KMS-11 (cell line): ENCODE data around the gene SPPL2B.
"Not testable (repeated sequence)": the region's sequence is repeated elsewhere in the genome, so short reads cannot be mapped to it uniquely, and the experiment has no call there.

Experiments
- H2AFZ ChIP-seq: fragments of 200-600 bp; sonication (generic); 2 replicates; pipeline ENCODE4 v1.6.1; 2016; ENCODE audit warnings: antibody characterized with exemption, mixed run types, low read depth
- H3K27ac ChIP-seq: fragments of 200-600 bp; sonication (generic); 2 replicates; pipeline ENCODE4 v1.6.1; 2016; ENCODE audit warnings: mild to moderate bottlenecking, mixed run types
- H3K27me3 ChIP-seq: fragments of 200-600 bp; sonication (generic); 2 replicates; pipeline ENCODE4 v1.6.1; 2017; ENCODE audit warnings: mild to moderate bottlenecking, low read depth, mixed run types, moderate library complexity; ENCODE audit not compliant: insufficient read depth
- H3K36me3 ChIP-seq: fragments of 200-600 bp; sonication (generic); 2 replicates; pipeline ENCODE4 v1.6.1; 2017; ENCODE audit warnings: mild to moderate bottlenecking, mixed run types; ENCODE audit not compliant: insufficient read depth
- H3K4me1 ChIP-seq: fragments of 200-600 bp; sonication (generic); 2 replicates; pipeline ENCODE4 v1.6.1; 2016; ENCODE audit warnings: mild to moderate bottlenecking, low read depth, mixed run types; ENCODE audit not compliant: poor library complexity, severe bottlenecking
- H3K4me2 ChIP-seq: fragments of 200-600 bp; sonication (generic); 2 replicates; pipeline ENCODE4 v1.7.0; 2016; ENCODE audit warnings: mild to moderate bottlenecking, mixed run types
- H3K4me3 ChIP-seq: fragments of 200-600 bp; sonication (generic); IDR thresholded peaks from 2 replicates; pipeline ENCODE4 v1.6.1; 2017; ENCODE audit warnings: low read depth, low read length, mixed read lengths; ENCODE audit not compliant: insufficient read depth
- H3K79me2 ChIP-seq: fragments of 200-600 bp; sonication (generic); 2 replicates; pipeline ENCODE4 v1.6.1; 2016; ENCODE audit warnings: low read depth, mixed run types; ENCODE audit not compliant: insufficient read depth
- H3K9ac ChIP-seq: fragments of 200-600 bp; sonication (generic); 2 replicates; pipeline ENCODE4 v1.6.1; 2016; ENCODE audit warnings: mild to moderate bottlenecking, mixed run types
- H4K20me1 ChIP-seq: fragments of 200-600 bp; sonication (generic); 2 replicates; pipeline ENCODE4 v1.6.1; 2016; ENCODE audit warnings: mild to moderate bottlenecking, mixed run types; ENCODE audit not compliant: insufficient read depth
- TF ChIP-seq, protein P1 (sequence below): fragments of 200-600 bp; sonication (generic); conservative IDR thresholded peaks from 2 replicates; pipeline ENCODE4 v1.6.1; 2017; ENCODE audit warnings: low read depth, mild to moderate bottlenecking, antibody characterized with exemption, low read length, moderate library complexity, mixed read lengths

Gene SPPL2B, protein sequence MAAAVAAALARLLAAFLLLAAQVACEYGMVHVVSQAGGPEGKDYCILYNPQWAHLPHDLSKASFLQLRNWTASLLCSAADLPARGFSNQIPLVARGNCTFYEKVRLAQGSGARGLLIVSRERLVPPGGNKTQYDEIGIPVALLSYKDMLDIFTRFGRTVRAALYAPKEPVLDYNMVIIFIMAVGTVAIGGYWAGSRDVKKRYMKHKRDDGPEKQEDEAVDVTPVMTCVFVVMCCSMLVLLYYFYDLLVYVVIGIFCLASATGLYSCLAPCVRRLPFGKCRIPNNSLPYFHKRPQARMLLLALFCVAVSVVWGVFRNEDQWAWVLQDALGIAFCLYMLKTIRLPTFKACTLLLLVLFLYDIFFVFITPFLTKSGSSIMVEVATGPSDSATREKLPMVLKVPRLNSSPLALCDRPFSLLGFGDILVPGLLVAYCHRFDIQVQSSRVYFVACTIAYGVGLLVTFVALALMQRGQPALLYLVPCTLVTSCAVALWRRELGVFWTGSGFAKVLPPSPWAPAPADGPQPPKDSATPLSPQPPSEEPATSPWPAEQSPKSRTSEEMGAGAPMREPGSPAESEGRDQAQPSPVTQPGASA

DNA sequence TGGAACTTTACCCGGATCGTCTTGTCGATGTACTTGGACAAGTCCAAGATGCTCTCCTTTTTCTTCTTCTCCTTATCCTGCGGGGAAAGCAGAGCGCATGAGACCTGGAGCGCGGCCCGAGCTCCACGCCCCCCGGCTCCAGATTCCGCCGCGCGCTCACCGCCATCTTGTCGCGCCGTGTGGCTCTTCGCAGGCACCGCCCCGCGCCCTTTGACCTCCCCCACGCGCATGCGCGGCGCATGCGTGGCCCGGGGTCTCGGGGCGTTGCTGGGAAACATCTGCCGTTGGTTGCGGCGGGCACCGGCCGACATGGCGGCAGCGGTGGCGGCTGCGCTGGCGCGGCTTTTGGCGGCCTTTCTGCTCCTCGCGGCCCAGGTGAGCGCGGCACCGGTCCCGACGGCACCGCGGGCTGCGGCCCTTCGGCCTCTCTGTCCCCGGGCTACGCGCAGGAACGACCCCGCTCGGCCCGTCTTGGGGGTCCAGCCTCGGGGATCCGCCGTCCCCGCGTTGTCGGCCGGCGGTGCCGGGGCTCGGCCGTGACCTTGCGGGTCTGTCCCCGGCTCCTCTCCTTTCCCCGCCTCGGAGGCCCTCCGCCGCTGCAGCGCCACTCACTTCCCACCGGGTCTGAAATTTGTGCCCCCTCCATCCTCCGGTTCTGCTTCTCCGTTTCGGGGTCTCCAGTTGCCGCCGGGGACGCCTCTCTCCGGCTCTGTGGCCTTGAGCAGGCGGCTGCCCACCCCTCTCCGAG lies at the start of gene SPPL2B, which contains the start of gene LSM7:
TSS of gene SPPL2B (plus strand) at position 284 of the 748 bp plus-strand sequence. CDS start at position 310, 26 bp downstream.
TSS of gene LSM7 (minus strand) at position 186 of the 748 bp plus-strand sequence. CDS start at position 166, 20 bp downstream.
- peaks cover 24% of the 10 kb centered on the region for H3K4me1 ChIP-seq
- peak within 1 kb of the TSS; percentile 56 for H2AFZ ChIP-seq
- TF ChIP-seq, protein P1, sequence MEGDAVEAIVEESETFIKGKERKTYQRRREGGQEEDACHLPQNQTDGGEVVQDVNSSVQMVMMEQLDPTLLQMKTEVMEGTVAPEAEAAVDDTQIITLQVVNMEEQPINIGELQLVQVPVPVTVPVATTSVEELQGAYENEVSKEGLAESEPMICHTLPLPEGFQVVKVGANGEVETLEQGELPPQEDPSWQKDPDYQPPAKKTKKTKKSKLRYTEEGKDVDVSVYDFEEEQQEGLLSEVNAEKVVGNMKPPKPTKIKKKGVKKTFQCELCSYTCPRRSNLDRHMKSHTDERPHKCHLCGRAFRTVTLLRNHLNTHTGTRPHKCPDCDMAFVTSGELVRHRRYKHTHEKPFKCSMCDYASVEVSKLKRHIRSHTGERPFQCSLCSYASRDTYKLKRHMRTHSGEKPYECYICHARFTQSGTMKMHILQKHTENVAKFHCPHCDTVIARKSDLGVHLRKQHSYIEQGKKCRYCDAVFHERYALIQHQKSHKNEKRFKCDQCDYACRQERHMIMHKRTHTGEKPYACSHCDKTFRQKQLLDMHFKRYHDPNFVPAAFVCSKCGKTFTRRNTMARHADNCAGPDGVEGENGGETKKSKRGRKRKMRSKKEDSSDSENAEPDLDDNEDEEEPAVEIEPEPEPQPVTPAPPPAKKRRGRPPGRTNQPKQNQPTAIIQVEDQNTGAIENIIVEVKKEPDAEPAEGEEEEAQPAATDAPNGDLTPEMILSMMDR: no peak
- peak within 1 kb of the TSS; percentile 96 for H3K4me2 ChIP-seq
- H4K20me1 ChIP-seq: no peaks in the 10 kb centered on the region
- no peaks in the 10 kb centered on the region for H3K27me3 ChIP-seq
- H3K4me3 ChIP-seq: no peak within 1 kb of the TSS
- H3K79me2 ChIP-seq: peaks cover 53% of the 10 kb centered on the region
- H3K36me3 ChIP-seq: no peaks in the 10 kb centered on the region
- peak within 1 kb of the TSS; percentile 56 for H3K27ac ChIP-seq
- H3K9ac ChIP-seq: peak within 1 kb of the TSS; percentile 83

DNA sequence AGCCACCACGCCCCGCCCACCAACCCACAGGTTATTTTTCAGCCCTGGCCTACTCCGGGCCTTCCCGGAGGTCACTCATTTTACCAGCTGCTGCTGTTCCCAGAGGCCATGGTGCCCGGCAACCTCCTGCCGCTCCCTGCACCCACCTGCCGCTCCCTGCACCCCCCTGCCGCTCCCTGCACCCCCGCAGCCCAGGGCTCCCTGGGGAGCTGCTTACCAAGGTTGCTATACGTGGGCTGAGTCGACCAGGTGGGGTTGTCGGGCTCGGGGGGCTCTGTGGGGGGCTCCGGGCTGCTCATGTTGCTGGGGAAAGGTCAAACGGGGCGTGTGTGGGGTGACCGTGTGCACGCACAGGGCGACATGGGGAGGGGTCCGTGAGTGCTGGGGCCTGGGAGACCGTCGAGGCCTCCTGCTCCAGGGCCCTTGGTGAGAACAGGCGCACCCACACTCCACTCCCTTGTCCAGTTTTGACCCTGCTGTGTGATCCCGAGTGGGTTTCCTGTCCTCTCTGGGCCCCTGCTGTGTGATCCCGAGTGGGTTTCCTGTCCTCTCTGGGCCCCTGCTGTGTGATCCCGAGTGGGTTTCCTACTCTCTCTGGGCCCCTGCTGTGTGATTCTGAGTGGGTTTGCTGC lies 47.7 kb upstream of the SPPL2B start:
- Histone ChIP-seq H3K4me2 (no peak overlapping the region), H2AFZ (no peak overlapping the region), H3K36me3 (no peaks in the 10 kb centered on the region), H3K27me3 (no peaks in the 10 kb centered on the region), H3K9ac (no peak overlapping the region), H3K4me1 (no peaks in the 10 kb centered on the region), H3K4me3 (no peak overlapping the region), H3K27ac (no peak overlapping the region), H4K20me1 (no peaks in the 10 kb centered on the region), H3K79me2 (no peaks in the 10 kb centered on the region)
- TF ChIP-seq, protein P1: no peak

DNA sequence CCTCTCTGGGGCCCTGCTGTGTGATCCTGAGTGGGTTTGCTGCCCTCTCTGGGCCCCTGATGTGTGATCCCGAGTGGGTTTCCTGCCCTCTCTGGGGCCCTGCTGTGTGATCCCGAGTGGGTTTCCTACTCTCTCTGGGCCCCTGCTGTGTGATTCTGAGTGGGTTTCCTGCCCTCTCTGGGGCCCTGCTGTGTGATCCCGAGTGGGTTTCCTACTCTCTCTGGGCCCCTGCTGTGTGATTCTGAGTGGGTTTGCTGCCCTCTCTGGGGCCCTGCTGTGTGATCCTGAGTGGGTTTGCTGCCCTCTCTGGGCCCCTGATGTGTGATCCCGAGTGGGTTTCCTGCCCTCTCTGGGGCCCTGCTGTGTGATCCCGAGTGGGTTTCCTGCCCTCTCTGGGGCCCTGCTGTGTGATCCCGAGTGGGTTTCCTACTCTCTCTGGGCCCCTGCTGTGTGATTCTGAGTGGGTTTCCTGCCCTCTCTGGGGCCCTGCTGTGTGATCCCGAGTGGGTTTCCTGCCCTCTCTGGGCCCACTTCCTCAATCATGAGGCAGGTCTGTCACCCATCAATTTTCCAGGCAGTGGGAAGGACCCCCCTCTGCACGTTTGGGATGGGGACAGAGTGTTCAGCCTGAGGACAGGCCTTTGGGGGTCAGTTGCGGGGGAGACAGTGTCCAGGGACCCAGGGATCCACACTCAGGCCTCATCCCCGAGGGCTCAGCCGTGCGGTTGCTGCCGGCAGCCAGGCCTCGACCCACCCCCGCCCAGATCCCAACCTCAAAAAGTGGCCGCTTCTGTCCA lies 47.0 kb upstream of the SPPL2B start:
- not testable (repeated sequence) for H3K4me1 ChIP-seq, H3K9ac ChIP-seq, H3K4me3 ChIP-seq, H3K36me3 ChIP-seq, H2AFZ ChIP-seq, H3K79me2 ChIP-seq, H3K4me2 ChIP-seq, H3K27me3 ChIP-seq, H4K20me1 ChIP-seq, H3K27ac ChIP-seq

DNA sequence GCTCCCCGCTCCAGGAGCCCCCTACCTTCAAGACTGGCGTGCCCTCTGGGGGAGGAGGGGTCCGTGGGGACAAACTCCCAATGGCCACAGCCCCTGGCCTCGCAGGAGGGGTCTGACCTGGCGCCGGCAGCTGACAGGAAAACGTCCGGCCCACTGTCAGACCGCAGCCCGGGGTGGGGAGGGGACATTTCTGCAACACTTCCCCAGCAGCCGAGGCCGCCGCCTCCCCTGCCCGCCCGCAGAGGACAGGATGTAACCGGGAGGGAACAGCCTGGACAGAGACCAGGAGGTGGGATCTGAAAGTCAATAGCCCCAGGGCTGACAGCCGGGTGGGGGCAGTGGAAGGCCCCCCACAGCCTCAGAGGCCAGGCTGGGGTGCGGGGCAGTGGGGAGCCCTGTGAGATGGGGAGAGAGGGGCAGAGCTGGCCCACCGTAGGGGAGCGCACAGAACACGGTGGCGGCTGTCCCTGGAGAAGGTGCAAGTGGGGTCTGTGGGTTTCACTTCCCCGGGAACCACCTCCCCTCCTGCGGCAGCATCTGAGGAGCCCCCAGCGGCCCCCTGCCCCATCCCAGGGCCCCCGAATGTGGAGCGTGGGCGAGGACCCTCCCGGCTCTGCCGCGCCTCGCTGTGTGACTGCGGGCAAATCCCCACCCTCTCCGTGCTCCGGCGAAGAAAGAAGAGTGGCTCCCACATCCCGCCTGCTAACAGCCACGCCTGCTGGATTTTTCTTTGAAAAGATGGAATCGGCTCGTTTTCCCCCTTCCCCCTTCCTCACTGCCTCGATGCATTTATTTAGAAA lies 46.2 kb upstream of the SPPL2B start, which contains the start of gene PEAK3:
TSS of gene PEAK3 (minus strand) at position 114 of the 800 bp plus-strand sequence. CDS start 1,244 bp downstream, outside the sequence.
- no peaks in the 10 kb centered on the region for H3K79me2 ChIP-seq
- no peak within 1 kb of the TSS for H3K4me2 ChIP-seq
- no peak within 1 kb of the TSS for H3K4me3 ChIP-seq
- TF ChIP-seq, protein P1: no peak
- H3K27me3 ChIP-seq: no peaks in the 10 kb centered on the region
- H4K20me1 ChIP-seq: no peaks in the 10 kb centered on the region
- H3K9ac ChIP-seq: no peak within 1 kb of the TSS
- H2AFZ ChIP-seq: no peak within 1 kb of the TSS
- H3K36me3 ChIP-seq: no peaks in the 10 kb centered on the region
- H3K4me1 ChIP-seq: no peaks in the 10 kb centered on the region
- no peak within 1 kb of the TSS for H3K27ac ChIP-seq
